HEK293 (cell line): ENCODE measurements around the gene NPFF.

Experiments used
- CTCF ChIA-PET: fragments of 350-600 bp; formaldehyde crosslinking; extraction: SDS; loops from one replicate; lab custom pipeline; 2021; ENCODE audit warnings: antibody characterized with exemption; lab: Yijun Ruan, JAX
- POLR2A ChIA-PET: fragments of 300-600 bp; formaldehyde crosslinking; extraction: SDS; loops from one replicate; lab custom pipeline; 2020; ENCODE audit warnings: antibody characterized with exemption, inconsistent platforms; lab: Yijun Ruan, JAX
- H3K27ac ChIP-seq: fragments of 200-500 bp; sonication (Bioruptor generic); 2 replicates; pipeline ENCODE4 v1.5.1; 2014; ENCODE audit warnings: low read depth, low read length, control low read depth, inconsistent platforms; ENCODE audit errors: extremely low read depth
- H3K36me3 ChIP-seq, 2 experiments: fragments of 200-500 bp in 1 of 2; sonication (Bioruptor generic) in 1 of 2; 1 replicate in 1 of 2; 2 replicates in 1 of 2; pipeline ENCODE4 v1.5.1; 2014 to 2017; ENCODE audit warnings: inconsistent platforms in 2 of 2, low read length in 2 of 2; ENCODE audit not compliant: control insufficient read depth in 2 of 2, insufficient read depth in 1 of 2
- H3K4me1 ChIP-seq: fragments of 200-500 bp; sonication (Bioruptor generic); 2 replicates; pipeline ENCODE4 v1.5.1; 2014; ENCODE audit warnings: mild to moderate bottlenecking, low read length, inconsistent platforms; ENCODE audit not compliant: control insufficient read depth, insufficient read depth
- H3K4me3 ChIP-seq: 2 replicates; pipeline ENCODE4 v1.5.1; 2011; ENCODE audit warnings: low read depth, mild to moderate bottlenecking, control low read depth, low read length, moderate library complexity
- H3K9me3 ChIP-seq: fragments of 200-500 bp; sonication (Bioruptor generic); 2 replicates; pipeline ENCODE4 v1.5.1; 2014; ENCODE audit warnings: low read depth, low read length, inconsistent platforms; ENCODE audit not compliant: control insufficient read depth, insufficient read depth
- BCL11A ChIP-seq: fragments of 450-650 bp; formaldehyde crosslinking; IDR thresholded peaks from 2 replicates; pipeline ENCODE4 v1.5.1; 2016; ENCODE audit warnings: low read depth, missing biosample characterization, missing genetic modification characterization
- CTCF ChIP-seq: fragments of 450-650 bp; formaldehyde crosslinking; IDR thresholded peaks from 2 replicates; pipeline ENCODE4 v1.5.1; 2016; ENCODE audit warnings: missing biosample characterization, missing genetic modification characterization
- KLF9 ChIP-seq: fragments of 450-650 bp; formaldehyde crosslinking; IDR thresholded peaks from 2 replicates; pipeline ENCODE4 v1.5.1; 2016; ENCODE audit warnings: missing biosample characterization, missing genetic modification characterization, low read depth
- SCRT1 ChIP-seq: fragments of 450-650 bp; formaldehyde crosslinking; IDR thresholded peaks from 2 replicates; pipeline ENCODE4 v1.5.1; 2016; ENCODE audit warnings: missing biosample characterization, missing genetic modification characterization, borderline replicate concordance
- SP2 ChIP-seq: fragments of 450-650 bp; formaldehyde crosslinking; IDR thresholded peaks from 2 replicates; pipeline ENCODE4 v1.5.1; 2016; ENCODE audit warnings: missing biosample characterization, missing genetic modification characterization
- YY2 ChIP-seq: fragments of 450-650 bp; formaldehyde crosslinking; IDR thresholded peaks from 2 replicates; pipeline ENCODE4 v1.5.1; 2016; ENCODE audit warnings: missing biosample characterization, missing genetic modification characterization
- ZBTB11 ChIP-seq: fragments of 450-650 bp; formaldehyde crosslinking; conservative IDR thresholded peaks from 2 replicates; pipeline ENCODE4 v1.5.1; 2016; ENCODE audit warnings: low read depth, missing biosample characterization, missing genetic modification characterization
- ZBTB6 ChIP-seq: fragments of 450-650 bp; formaldehyde crosslinking; IDR thresholded peaks from 2 replicates; pipeline ENCODE4 v1.5.1; 2017; ENCODE audit warnings: missing biosample characterization, missing genetic modification characterization
- ZFP37 ChIP-seq: fragments of 450-650 bp; formaldehyde crosslinking; IDR thresholded peaks from 2 replicates; pipeline ENCODE4 v1.5.1; 2016; ENCODE audit warnings: missing biosample characterization, missing genetic modification characterization
- ZNF274 ChIP-seq, 2 experiments: fragments of 200-500 bp in 1 of 2; fragments of 450-650 bp in 1 of 2; sonication (Bioruptor generic) in 1 of 2; formaldehyde crosslinking in 1 of 2; IDR thresholded peaks; 2 replicates each; pipeline versions ENCODE4 v1.5.1 to v1.6.1; 2014 to 2016; ENCODE audit warnings: borderline replicate concordance in 1 of 2, inconsistent platforms in 1 of 2, low read length in 1 of 2, missing biosample characterization in 1 of 2, missing genetic modification characterization in 1 of 2
- ZNF354C ChIP-seq: fragments of 450-650 bp; formaldehyde crosslinking; IDR thresholded peaks from 2 replicates; pipeline ENCODE4 v1.5.1; 2016; ENCODE audit warnings: missing biosample characterization, missing genetic modification characterization, low read depth, borderline replicate concordance
- ZNF423 ChIP-seq: fragments of 450-650 bp; formaldehyde crosslinking; IDR thresholded peaks from 2 replicates; pipeline ENCODE4 v1.5.1; 2016; ENCODE audit warnings: missing biosample characterization, missing genetic modification characterization
- ZNF488 ChIP-seq: fragments of 450-650 bp; formaldehyde crosslinking; IDR thresholded peaks from 2 replicates; pipeline ENCODE4 v1.5.1; 2016; ENCODE audit warnings: missing biosample characterization, missing genetic modification characterization
- ZNF544 ChIP-seq: fragments of 450-650 bp; formaldehyde crosslinking; IDR thresholded peaks from 2 replicates; pipeline ENCODE4 v1.5.0; 2017; ENCODE audit warnings: missing biosample characterization, missing genetic modification characterization
- ZNF692 ChIP-seq: fragments of 450-650 bp; formaldehyde crosslinking; IDR thresholded peaks from 2 replicates; pipeline ENCODE4 v1.5.1; 2016; ENCODE audit warnings: missing biosample characterization, missing genetic modification characterization
- ZNF701 ChIP-seq: fragments of 450-650 bp; formaldehyde crosslinking; IDR thresholded peaks from 2 replicates; pipeline ENCODE4 v1.5.1; 2016; ENCODE audit warnings: missing biosample characterization, missing genetic modification characterization
- ZNF76 ChIP-seq: fragments of 450-650 bp; formaldehyde crosslinking; IDR thresholded peaks from 2 replicates; pipeline ENCODE4; 2016; ENCODE audit warnings: low read depth, missing biosample characterization, missing genetic modification characterization, borderline replicate concordance
- ZNF830 ChIP-seq: fragments of 450-650 bp; IDR thresholded peaks from 2 replicates; pipeline ENCODE4 v1.5.0; 2018; ENCODE audit warnings: missing biosample characterization, missing genetic modification characterization, low read depth, mild to moderate bottlenecking, moderate library complexity

The NPFF gene

GRCh38 chr12:53524476-53524875 lies 17.2 kb upstream of the NPFF start (continued):
- TF ChIP-seq ZNF488 (tag by site-specific recombination): no peak
- no peak for TF ChIP-seq ZNF274 (IDR thresholded peaks at IDR 0.05; ENCODE audit: low read length)
- no peak for TF ChIP-seq ZNF274 (tag by site-specific recombination; IDR thresholded peaks at IDR 0.05; ENCODE audit: borderline replicate concordance)
- TF ChIP-seq ZNF692: no peak

GRCh38 chr12:53523131-53523530 lies 15.8 kb upstream of the NPFF start:
- no peak for TF ChIP-seq YY2
- no peak for TF ChIP-seq ZNF701 (tag by site-specific recombination)
- no peak for TF ChIP-seq KLF9
- TF ChIP-seq CTCF (tag by site-specific recombination): no peak
- no peak for TF ChIP-seq ZNF423 (tag by site-specific recombination)
- no peak for TF ChIP-seq ZBTB11
- TF ChIP-seq ZFP37 (tag by site-specific recombination): no peak
- TF ChIP-seq ZBTB6 (tag by site-specific recombination): no peak
- no peak for TF ChIP-seq ZNF354C (tag by site-specific recombination)
- no peak for TF ChIP-seq ZNF76 (tag by site-specific recombination)
- no peak for TF ChIP-seq ZNF830 (tag by site-specific recombination)
- no peak for TF ChIP-seq SCRT1
- TF ChIP-seq ZNF544 (tag by site-specific recombination): no peak
- TF ChIP-seq SP2 (tag by site-specific recombination): no peak
- TF ChIP-seq BCL11A (tag by site-specific recombination): no peak
- Histone ChIP-seq H3K4me3 (no peak overlapping the region), H3K36me3 (peaks cover 24 to 57% of the 10 kb centered on the region in 2 experiments; a peak in 2 of 3 replicates), H3K9me3 (no peaks in the 10 kb centered on the region), H3K4me1 (no peaks in the 10 kb centered on the region), H3K27ac (no peak overlapping the region)
- POLR2A ChIA-PET: no interaction called here
- CTCF ChIA-PET: interaction anchor here (0.6 to 2.2 kb wide), 4 partner anchors 10 to 202 kb away, joined by 3 to 13 read pairs (median 3); no protein-coding TSS in a partner anchor
